Measurements from ENCODE around the gene ELL. TPM values are rescaled to one million over a fixed set of nuclear protein-coding genes. Genes with fewer than 3 reads are reported as not detected.

The ELL gene
- total RNA-seq, 1 experiment from 2014 or later = 14.6 TPM

GRCh38 chr19:18396471-18397241 lies 125.2 kb downstream of the ELL start:
- ChIA-PET POLR2A (ENCODE audit: unreplicated experiment) (no interaction called here), CTCF (no interaction called here)
- peaks cover 30% of the 10 kb centered on the region; the same call in 1 of the 2 replicates for H3F3A ChIP-seq (ENCODE audit: insufficient read depth, low read depth)
- no peak overlapping the region for H2AFZ ChIP-seq
- H3K27ac ChIP-seq = no peak overlapping the region
- no peaks in the 10 kb centered on the region for H3K79me2 ChIP-seq (ENCODE audit: low read depth)
- intact Hi-C loops (cut with micrococcal nuclease; ENCODE audit: unreplicated experiment) = no loop called here
- no peaks in the 10 kb centered on the region for H4K20me1 ChIP-seq (ENCODE audit: insufficient read depth)
- BruUV-seq (replicated peaks) = no TSS peak
- H3K9me3 ChIP-seq (ENCODE audit: insufficient read depth, low read depth) = no peaks in the 10 kb centered on the region
- H3K9me2 ChIP-seq (ENCODE audit: insufficient read depth) = no peaks in the 10 kb centered on the region
- peaks cover 25% of the 10 kb centered on the region for H3K4me1 ChIP-seq (replicated peaks; ENCODE audit: insufficient read depth)
- no peaks in the 10 kb centered on the region for H3K27me3 ChIP-seq (ENCODE audit: insufficient read depth, low read depth)
- no peak overlapping the region for H3K4me3 ChIP-seq
- no peak for DNase-seq
- no peaks in the 10 kb centered on the region for H3K36me3 ChIP-seq (ENCODE audit: low read depth)
- no peak for TF ChIP-seq EZH2 (IDR thresholded peaks at IDR 0.05; ENCODE audit: low read depth)
- no peak overlapping the region for H3K4me2 ChIP-seq

DNA sequence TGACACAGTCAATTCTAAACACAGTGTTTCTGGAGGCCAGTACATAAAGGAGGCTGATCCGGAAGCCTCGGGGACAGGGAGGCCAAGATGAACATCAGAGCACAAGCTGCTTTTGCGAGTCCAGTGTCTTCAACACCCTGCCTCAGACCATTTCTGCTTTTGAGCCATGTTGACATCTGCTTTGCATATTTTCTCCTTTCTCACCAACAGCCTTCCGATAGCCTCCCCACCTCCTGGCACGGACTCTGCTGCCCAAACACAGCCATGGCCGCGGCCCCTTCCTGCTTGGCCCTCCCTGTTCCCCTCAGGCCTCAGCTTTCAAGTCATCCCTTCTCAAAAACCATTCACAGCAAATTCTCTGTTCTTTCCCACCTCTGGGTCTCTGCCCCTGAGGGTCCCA lies 128.0 kb downstream of the ELL start:
- Histone ChIP-seq H3K4me3 (no peak overlapping the region), H3K79me2 (ENCODE audit: low read depth) (peaks cover 3% of the 10 kb centered on the region), H2AFZ (no peak overlapping the region), H4K20me1 (ENCODE audit: insufficient read depth) (peaks cover 13% of the 10 kb centered on the region), H3K4me2 (no peak overlapping the region), H3K27ac (no peak overlapping the region), H3K36me3 (ENCODE audit: low read depth) (peaks cover 12% of the 10 kb centered on the region), H3K9me2 (ENCODE audit: insufficient read depth) (no peaks in the 10 kb centered on the region), H3K9me3 (ENCODE audit: insufficient read depth, low read depth) (no peaks in the 10 kb centered on the region), H3K27me3 (ENCODE audit: insufficient read depth, low read depth) (no peaks in the 10 kb centered on the region), H3K4me1 (replicated peaks; ENCODE audit: insufficient read depth) (peaks cover 3% of the 10 kb centered on the region), H3F3A (ENCODE audit: insufficient read depth, low read depth) (peaks cover 41% of the 10 kb centered on the region)
- POLR2A ChIA-PET (ENCODE audit: unreplicated experiment) = no interaction called here
- no peak for TF ChIP-seq CTCF (conservative IDR thresholded peaks at IDR 0.05)
- TF ChIP-seq EZH2 (IDR thresholded peaks at IDR 0.05; ENCODE audit: low read depth) = no peak
- BruUV-seq (replicated peaks) = no TSS peak
- CTCF ChIA-PET = interaction anchor here (0.7 kb wide), 2 partner anchors 63 to 65 kb away, joined by 3 to 5 read pairs; no protein-coding TSS in a partner anchor
- no peak for DNase-seq
- intact Hi-C loops (cut with micrococcal nuclease; ENCODE audit: unreplicated experiment) = no loop called here

GRCh38 chr19:18392926-18393325 lies 128.9 kb downstream of the ELL start:
- DNase-seq = no peak
- Histone ChIP-seq H3K36me3 (ENCODE audit: low read depth) (peaks cover 17% of the 10 kb centered on the region), H4K20me1 (ENCODE audit: insufficient read depth) (peaks cover 19% of the 10 kb centered on the region), H3F3A (ENCODE audit: insufficient read depth, low read depth) (peaks cover 36% of the 10 kb centered on the region), H3K4me2 (no peak overlapping the region), H2AFZ (no peak overlapping the region), H3K9me2 (ENCODE audit: insufficient read depth) (no peaks in the 10 kb centered on the region), H3K4me3 (no peak overlapping the region), H3K9me3 (ENCODE audit: insufficient read depth, low read depth) (no peaks in the 10 kb centered on the region), H3K4me1 (replicated peaks; ENCODE audit: insufficient read depth) (no peaks in the 10 kb centered on the region; the same call in 1 of the 2 replicates), H3K27me3 (ENCODE audit: insufficient read depth, low read depth) (no peaks in the 10 kb centered on the region), H3K27ac (no peak overlapping the region), H3K79me2 (ENCODE audit: low read depth) (peaks cover 12% of the 10 kb centered on the region)
- POLR2A ChIA-PET (ENCODE audit: unreplicated experiment) = no interaction called here
- TF ChIP-seq EZH2 (IDR thresholded peaks at IDR 0.05; ENCODE audit: low read depth) (no peak), CTCF (conservative IDR thresholded peaks at IDR 0.05) (no peak)
- no TSS peak for BruUV-seq (replicated peaks)
- CTCF ChIA-PET = no interaction called here
- intact Hi-C loops (cut with micrococcal nuclease; ENCODE audit: unreplicated experiment) = no loop called here

Other genes starting within 250 kb of the ELL start
- 5.6 and 7.3 TPM in 2 replicates for gene IQCN, start 247.6 kb downstream of the ELL start, total RNA-seq (2021)
- 115 and 150 TPM in 2 replicates for gene JUND, start 240.4 kb downstream of the ELL start, total RNA-seq (2021)
- gene LSM4, start 199.0 kb downstream of the ELL start, total RNA-seq (2021) = 291 and 323 TPM in 2 replicates
- gene PGPEP1, start 181.5 kb downstream of the ELL start, total RNA-seq (2021) = 42.0 and 53.6 TPM in 2 replicates
- gene GDF15, start 135.9 kb downstream of the ELL start, total RNA-seq (2021) = 15.1 and 17.2 TPM in 2 replicates
- gene LRRC25, start 124.4 kb downstream of the ELL start, total RNA-seq (2021) = not detected in 2 replicates
- 56.6 and 65.2 TPM in 2 replicates for gene SSBP4, start 102.7 kb downstream of the ELL start, total RNA-seq (2021)
- 129 and 142 TPM in 2 replicates for gene ISYNA1, start 83.9 kb downstream of the ELL start, total RNA-seq (2021)
- gene FKBP8, start 21.5 kb upstream of the ELL start, total RNA-seq (2021) = 231 and 320 TPM in 2 replicates
- 97.0 and 101 TPM in 2 replicates for gene KXD1, start 35.8 kb upstream of the ELL start, total RNA-seq (2021)
- 1,141 and 1,151 TPM in 2 replicates for gene UBA52, start 49.8 kb upstream of the ELL start, total RNA-seq (2021)
- 44.8 and 64.3 TPM in 2 replicates for gene REX1BD, start 66.7 kb upstream of the ELL start, total RNA-seq (2021)
- gene CRLF1, start 84.7 kb upstream of the ELL start, total RNA-seq (2021) = 0.46 and 2.8 TPM in 2 replicates
- gene TMEM59L, start 90.8 kb upstream of the ELL start, total RNA-seq (2021) = 0.65 and 2.5 TPM in 2 replicates
- 11.8 and 12.5 TPM in 2 replicates for gene KLHL26, start 115.0 kb upstream of the ELL start, total RNA-seq (2021)
- 13.3 and 16.6 TPM in 2 replicates for gene CRTC1, start 161.6 kb upstream of the ELL start, total RNA-seq (2021)